Cerebellar cortex (tissue), 1 donor: Measurements from ENCODE around the gene SMYD3.

ENCODE experiments used
- DNase-seq: peaks from one replicate; pipeline ENCODE4 v3.0.0-alpha.2; 2015; ENCODE audit warnings: low spot score

Gene SMYD3

DNA sequence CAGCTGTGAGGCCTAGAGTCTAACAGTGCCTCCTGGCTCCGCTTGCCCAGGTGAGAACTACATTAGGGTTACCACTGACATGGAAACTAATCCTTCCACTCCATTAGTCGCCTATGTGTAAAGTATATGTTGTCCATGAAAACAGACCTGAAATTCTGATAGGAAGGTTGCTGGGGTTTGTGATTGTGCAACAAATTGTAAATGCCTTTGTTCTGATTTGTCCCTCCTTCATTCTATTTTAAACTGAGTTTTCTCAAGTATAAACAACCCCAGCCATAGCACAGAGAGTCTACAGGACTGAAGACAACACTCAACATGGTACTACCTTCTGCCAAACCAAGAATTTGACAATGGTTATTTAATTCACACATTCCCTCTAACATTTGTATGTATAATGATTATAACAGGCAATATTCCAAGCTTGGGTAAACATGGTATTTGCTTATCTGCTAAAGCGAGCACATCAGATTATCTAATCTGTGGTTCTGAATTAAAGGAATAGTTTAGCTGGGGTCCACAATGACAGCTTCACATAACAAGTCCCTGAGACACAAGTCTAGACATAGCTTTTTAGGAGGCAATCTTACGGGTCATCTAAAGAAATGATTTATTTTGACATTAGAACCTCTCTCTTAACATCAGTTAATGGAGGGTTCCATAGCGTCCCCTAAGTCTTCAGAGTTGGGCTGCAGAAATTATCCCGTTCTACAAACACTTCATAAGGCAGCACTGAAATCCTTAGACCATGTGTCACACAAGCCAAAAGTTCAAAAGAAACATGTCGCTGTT, 633.0 kb downstream of the SMYD3 start:
- DNase-seq = no peak

DNA sequence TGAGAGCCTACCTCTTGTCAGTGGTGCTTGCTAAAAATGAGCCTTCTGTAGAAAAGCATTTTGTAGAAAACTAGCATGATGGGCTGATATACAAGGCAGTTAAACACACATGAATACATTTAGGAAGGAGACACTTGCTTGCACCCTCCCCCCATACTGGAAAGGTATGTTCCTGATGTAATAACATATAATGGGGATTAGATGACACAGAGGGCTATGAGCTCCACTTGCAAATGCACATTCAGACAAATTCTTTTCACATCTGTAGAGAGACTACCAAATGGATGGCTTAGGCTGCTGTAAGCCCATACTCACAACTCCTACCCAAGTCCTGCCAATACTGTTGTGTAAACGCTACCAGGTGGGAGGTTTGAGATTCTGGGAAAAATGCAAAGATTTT, 634.0 kb downstream of the SMYD3 start:
- DNase-seq = no peak

DNA sequence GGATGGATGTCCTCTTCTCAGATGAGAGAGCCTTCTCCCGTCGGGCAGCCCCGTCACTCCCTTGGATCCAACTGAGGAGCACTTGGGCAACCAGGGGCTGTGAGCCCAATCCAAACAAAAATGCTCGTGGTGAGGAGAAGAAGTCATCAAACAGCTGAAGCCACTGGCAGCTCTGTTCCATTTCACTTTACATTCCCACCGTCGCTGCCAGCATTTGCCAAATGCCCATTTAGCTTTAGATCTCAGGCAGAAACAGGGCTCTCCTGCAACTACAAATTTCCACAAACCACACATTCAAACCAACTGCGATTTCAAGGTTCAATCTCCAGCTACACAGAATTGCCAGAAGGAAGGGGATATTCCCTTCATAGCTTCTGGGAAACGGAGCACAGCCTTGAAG, 634.6 kb downstream of the SMYD3 start:
- DNase-seq = no peak

DNA sequence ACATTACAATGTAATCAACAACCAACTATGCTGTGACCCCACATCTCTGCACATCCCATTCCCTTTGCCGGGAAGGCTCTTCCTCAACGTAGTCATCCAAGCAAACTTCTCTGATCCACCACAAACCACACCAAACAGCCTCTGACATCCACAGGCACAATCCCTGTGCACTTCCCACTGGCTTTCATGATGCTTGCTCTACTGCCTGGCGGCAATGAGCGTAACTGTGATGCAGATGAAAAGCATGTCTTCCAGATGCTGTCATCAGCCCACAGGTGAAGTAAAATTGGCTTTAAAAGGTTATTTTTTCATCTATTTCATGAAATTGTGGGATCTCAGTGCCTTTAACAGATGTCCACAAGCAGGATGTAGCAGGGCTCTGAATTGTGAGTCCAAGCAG, 635.2 kb downstream of the SMYD3 start:
- no peak for DNase-seq

DNA sequence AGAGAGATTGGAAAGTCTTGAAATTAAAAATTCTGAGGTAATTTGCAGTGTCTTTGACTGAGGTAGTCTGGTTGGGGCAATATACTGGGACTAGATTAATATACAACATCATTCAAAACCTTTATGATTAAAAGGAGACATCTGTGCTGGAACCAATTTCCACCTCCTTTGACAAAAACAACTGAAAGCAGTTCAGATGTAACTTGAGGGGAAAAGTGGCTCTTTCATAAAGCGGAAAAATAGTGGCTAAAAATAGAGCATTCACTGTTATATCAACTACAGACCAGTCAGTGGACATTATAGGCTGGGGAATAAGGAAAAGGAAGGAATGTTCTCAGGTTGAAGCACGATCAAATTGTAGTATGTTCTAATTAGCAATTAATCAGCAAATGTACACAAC, 635.9 kb downstream of the SMYD3 start:
- no peak for DNase-seq

DNA sequence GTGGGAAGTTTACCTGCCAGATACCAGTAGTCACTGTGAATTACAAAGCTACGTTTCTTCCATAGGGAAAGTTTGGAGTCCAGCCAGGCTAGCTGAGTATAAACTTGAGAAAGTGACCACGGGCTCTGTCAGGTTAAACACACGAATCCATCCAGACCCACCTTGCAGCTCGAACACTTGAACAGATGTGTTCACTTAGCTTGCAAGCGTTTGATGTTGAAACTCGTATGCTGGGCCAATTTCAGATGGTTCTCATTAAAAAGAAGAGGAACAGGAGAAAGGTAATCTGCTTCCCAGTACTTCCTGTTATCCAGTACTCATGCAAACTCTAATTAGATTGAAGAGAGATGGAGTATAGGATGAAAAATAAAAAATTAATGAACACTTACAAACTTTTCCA, 636.4 kb downstream of the SMYD3 start:
- no peak for DNase-seq

DNA sequence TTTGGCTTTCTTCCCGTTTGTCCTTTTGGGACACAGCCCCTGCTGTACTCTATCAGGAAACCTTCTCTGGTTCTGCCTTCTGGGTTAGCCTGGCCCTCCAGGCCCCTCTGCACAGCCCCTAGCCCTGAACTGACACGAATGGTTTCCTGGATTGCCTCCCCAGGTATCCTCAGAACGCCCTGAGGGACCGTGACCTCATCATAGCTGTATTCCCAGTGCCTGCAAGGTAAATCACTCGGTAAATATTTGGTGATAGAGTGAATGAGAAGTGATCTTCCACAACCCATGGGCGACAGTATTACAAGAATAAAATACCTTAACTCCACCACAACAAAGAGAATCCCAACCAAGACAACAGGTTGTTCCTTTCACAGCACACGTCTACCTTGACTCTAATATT, 637.2 kb downstream of the SMYD3 start:
- no peak for DNase-seq

DNA sequence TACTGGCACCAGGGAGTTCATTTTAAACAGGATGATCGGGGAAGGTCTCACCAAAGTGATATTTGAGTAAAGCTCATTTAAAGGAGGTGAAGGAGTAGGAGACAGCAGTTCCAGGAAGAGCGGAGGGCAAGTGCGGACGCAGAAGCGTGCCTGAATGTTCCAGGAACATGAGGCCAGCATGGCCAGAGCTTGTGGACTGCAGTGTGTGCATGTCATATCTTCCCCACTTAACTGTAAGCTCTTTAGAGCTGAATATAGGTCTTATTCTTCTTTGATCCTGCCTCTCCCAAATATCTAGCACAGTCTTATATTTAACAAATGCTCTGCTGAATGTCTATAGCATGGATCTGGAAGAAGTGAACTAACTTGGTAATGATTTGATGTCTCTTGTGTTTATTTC, 639.3 kb downstream of the SMYD3 start:
- no peak for DNase-seq

DNA sequence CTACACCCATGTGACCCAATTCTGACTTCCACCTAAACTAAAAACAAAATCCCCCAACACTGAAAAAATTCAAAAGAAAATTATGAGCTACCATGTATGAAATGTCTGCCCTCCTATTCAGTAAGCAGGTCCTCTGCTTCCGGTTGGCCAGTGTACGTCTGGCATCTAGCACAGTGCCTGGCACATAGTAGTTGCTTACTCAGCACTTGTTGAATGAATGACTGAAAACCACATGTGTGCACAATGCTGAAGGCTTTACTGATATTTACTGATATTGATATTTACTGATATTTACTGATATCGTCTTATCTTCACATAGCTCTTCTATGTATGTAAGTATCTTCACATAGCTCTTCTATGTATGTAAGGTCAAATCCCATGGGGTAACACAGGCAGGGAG, 642.2 kb downstream of the SMYD3 start:
- DNase-seq = no peak

DNA sequence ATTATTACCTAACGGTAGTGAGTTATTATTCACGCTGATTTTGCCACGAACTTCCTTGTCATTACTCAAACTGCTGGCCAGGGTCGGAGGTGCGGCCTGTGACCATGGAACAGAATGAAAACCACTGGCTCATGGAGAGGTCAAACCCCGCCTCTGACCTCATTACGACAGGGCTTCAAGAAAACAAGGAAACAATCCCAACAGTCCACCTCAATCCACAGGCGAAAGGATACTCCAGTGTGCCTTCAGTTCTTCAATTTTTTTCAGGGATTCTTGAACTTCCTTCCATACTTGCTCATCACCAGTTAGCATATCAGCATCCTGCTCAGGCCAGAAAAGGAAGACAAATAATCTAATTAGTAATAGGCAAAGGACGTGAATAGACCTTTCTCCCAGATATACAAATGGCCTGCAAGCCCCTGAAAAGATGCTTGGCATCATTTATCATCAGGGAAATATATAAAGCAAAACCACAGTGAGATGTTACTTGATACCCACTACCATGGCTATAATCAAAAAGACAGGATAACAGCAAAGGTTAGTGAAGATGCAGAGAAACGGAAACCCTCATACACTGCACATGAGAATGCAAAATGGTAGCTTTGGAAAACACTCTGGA, 643.4 kb downstream of the SMYD3 start:
- no peak for DNase-seq

DNA sequence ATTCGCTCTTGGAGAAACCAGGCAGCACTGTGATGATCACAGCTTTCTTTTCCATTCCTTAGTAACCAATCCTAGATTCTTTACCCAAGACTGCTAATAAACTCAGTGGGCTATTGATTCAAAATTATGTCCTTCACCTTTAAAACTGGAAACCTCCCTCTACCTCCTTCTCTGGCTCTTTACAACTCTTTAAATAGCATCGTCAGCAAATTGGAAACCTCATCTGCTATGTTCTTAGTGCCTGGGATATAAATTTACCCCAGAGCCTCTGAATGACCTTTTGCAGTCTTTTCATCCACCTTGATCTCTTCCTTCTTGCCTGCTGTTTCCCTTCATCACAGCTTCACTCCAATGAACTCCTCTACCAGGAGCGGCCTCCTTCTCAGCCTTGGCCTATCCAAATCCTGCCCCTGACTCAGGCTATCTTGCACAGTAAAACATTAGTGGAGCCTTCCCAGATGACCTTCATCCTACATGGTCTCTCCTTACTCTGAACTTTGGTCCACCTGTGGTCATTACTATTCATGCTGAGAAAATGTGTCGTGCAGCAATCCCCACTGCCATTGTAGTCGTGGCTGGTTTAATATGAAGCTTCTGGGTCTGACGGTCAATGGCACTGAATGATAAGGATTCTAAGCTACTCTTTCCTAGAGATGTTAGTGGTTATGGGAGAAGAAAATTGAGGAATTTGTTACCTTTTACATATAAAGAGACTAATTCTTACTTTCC, 644.1 kb downstream of the SMYD3 start:
- no peak for DNase-seq

DNA sequence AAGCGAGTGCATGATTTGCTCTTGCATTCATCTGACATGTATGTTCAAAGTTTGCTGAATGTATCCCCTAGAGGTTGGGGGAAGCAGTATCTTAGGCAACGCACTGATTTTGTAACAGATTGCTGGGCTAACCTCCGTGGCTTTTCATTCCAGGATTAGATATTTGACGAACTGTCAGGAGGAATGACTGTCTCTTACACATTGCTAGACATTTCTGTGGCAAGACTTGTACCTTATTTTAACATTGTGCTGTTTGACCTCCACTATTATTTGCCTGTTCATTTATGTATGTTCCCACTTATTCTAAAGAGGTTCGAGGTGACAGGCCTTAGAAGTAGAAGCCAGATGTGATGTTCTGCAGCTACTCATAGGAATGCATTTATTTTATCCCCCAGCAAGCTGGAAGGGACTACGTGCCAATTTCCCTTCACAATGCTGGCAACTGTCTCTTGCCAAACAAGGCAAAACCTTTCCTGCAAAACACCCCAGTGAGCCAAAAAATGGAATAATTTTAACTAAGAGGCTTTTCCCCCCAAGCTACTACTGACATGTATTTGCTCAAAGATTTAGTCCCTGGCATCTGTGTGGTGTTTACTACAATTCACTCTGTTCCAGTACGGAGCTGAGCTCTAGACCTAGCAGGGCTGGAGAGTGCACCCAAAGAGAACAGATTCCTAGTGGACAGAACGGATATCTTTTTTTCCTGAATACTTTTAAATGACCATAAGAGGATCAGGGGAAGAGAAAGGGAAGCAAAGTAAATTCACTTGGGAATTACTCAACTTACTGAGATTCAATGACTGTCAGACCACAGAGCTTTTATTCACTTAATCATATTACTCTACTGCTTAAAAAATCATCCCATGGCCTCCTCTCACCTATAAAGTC, 646.2 kb downstream of the SMYD3 start:
- DNase-seq = peak; percentile 58

DNA sequence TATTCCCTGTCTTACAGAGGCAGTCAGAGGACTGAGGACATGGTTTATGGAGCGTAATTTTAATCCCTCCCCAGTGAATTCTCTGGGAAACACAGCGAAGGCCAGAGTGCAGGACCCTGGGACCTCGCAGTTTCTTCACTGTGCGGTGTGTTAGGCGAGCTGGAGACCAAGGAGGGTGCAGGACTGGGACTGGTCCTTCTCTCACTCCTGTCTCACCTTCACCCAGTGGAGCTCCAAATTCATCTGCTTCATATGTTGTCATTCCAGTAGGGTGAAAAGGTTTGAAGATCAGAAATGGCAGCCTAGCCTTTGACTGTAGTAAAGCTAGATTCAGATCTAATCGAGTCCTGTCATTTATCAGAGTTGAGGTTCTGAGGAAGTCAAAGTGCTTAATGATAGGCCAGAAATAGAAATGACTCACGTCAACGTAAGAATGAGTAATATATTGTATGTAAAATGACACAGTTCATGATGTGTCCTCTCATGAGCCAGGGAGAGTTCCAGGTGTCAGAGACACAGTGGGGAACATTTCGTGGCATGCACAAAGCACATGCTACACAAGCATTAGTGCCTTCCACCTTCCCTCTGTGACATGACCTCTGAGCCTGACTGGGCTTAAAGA, 647.5 kb downstream of the SMYD3 start:
- DNase-seq = no peak

DNA sequence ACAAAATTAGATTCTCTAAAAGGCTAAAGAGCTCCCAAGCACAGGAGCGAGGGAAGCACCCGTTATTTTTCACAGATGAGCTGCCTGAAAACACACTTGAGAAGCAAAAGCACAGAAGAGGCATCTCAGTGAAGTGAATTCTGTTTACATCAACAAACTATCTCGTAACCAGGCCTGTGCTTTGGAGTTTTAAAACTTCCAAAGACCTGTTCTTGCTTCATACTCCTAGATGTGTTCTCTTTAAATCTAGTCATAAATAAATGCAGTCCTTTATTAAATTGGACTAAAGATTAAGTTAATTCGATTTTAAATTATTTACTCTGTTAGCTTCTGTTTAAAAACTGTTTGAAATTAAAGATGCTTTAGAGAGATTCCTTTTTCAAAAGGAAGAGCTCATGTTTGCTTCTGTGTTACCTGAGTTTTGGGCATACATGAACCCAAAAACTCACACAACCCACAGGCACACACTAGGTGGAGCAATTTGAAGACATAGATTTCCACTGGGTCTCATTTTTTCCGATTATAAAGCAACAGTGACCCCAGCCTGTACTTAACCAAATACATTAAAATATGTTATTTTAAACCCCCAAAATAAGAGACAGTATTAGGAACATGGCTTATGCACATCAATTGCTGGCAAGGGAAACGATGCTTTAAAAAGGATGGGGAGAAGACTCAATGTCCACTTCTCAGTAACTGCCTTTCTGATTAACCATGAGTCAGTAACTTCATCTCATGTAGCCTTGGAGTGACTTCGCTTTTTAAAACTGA, 648.2 kb downstream of the SMYD3 start:
- DNase-seq = no peak

DNA sequence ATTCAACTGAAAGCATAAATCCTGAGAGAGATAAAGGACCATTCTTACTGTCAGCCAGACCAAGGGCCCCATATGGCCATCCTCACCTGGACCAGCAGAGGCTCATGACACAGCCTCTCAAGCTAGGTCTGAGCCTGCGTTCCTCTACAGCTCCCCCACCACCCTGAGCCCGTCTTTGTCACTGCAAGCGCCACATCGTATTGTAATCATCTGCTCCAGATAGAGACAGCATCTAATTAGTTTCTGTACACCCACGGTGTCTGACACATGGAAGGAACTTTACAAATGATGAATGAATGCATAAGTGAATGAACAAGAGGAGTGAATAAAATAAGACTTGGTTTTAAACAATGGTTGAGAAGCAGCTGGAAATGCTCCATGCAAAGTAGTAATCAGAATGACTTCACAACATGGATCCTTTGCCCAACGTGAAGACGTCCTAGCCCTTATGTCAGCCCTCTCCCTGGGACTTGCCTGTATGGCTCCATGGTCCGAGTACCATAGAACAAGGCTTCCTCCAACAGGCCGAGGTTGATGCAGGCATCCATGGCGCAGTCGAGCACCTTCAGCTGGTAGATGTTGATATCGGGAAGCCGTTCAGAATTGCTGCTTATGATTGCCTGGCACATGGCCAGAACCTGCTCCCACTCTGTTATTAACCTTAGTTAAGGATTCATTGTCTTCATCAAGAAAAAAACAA, 648.9 kb downstream of the SMYD3 start:
- DNase-seq = no peak

DNA sequence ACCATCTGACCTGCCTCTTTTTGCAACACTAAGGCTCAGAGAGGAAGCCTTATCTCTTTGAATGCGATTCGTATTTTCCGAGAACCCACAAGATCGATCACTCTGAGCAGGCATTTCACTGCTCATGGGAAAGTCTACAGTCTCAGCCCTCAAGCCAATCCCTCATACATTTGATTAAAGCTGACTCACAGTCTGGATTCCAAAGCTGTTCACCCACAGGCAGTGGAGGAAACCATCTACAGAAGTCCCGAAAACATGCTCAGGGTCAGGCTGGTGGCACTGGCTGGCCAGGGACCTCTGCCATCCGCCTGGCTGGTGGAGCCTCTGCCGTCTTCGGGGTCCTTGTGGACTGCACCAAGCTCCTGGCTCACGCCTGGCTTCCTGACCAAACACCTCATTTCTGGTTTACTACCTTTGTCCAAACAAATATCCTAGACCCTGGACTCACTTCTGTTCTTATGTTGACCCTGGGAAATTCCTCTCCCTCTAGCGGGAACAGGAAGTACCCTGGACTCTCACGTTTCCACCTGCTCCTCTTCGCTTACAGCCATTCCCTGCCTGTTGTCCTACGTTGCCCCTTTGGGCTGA, 650.0 kb downstream of the SMYD3 start:
- DNase-seq = no peak

DNA sequence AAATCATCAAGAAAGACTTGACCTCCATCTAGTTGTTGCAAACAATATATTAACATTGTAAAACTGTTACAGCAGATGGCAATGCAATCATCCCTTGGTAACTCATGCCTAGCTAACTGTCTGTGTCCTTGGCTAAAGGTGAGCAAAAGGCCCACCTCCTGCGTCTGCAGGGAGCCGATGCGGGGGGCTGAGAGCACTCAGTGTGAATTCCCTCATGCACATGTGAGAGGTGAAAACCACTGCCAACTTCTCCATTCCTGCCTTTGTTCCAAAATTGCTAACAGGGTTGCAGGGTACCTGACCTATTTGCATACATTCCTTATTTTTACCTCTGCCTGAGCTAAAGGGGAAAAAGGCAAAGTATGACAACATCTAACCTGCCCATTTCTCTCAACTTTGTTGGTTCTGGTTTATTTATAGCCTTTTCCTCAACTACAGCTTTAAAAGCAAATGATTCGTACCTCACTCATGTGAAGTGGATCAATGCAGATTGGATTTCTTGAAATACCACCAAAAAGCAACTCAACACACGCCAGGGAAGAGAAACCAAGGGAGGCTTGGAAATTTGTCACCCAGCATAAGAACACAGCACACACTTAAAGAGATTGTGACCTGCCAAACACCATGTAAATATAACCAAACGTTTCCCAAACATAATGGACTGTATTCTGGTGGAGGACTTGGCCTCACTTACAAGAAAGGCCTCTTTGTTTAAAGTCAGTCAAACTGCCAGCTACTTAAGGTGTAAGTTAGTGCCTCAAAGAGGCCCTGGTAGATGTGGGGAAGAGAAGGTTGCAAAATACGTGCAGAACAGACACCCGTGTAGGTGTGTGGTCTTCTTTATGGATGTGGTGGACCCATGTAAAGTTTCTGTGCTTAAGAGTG, 651.0 kb downstream of the SMYD3 start:
- DNase-seq = no peak

DNA sequence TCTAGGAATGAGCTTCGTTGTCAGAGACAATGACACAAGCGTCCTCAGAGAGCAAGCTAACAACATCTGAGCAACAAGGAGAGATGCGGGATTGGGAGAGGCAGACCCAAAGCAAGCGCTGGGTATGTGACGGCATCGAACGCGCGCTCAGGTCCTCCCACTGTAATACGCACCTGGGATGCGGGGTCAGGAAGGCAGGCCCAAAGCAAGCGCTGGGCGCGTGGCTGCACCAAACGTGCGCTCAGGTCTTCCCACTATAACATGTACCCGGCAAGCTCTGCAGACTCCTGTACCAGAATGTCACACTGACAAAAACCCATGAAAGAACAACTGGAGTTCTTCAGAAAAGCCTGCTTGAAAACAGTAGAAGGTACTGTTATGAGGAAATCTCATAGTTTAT, 653.8 kb downstream of the SMYD3 start:
- no peak for DNase-seq

DNA sequence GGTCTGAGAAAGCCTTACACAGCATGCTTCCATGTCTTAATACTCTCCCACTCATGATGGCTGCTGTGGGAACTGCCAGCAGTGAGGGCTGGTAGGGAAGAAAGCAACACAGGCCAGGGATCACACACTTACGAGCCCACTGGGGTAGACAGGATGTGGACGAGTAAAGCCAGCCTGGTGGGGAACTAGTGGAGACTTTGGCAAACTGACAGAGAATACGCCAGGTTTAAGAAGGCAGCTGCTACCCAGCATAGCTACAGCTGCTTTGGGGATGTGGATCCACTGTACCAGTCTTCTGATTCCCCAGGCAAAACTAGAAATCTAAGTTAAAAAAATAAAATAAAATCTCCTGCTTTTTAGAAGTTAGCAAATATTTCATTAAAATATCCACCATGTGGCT, 664.0 kb downstream of the SMYD3 start:
- no peak for DNase-seq
